ENCODE data around the gene PSMD6. TPM values are rescaled to one million over a fixed set of nuclear protein-coding genes. Genes with fewer than 3 reads are reported as not detected.

The PSMD6 gene
- total and polyA plus RNA-seq, 2 experiments from 2014 or later, result 99.6 to 104 TPM

GRCh38 chr3:64049832-64050231 lies 26.5 kb upstream of the PSMD6 start:
- WGBS (ENCODE audit: low lambda C conversion rate, missing lambda C conversion rate), result 50% methylated on average over 4 of the region's 4 CpGs
- no peaks in the 10 kb centered on the region for H3K9me2 ChIP-seq (replicated peaks; ENCODE audit: insufficient read depth)
- H4K20me1 ChIP-seq (ENCODE audit: insufficient read depth, poor library complexity, severe bottlenecking), result no peaks in the 10 kb centered on the region
- DNase-seq (ENCODE audit: low spot score), result no peak
- H3K27me3 ChIP-seq, result no peaks in the 10 kb centered on the region
- no peaks in the 10 kb centered on the region for H3K4me1 ChIP-seq (ENCODE audit: insufficient read depth)
- H3K4me3 ChIP-seq, result no peak overlapping the region
- no peaks in the 10 kb centered on the region for H3K79me2 ChIP-seq
- H3K9me3 ChIP-seq (ENCODE audit: low read depth), result no peaks in the 10 kb centered on the region
- no peak overlapping the region for H3K4me2 ChIP-seq
- H2AFZ ChIP-seq, result no peak overlapping the region
- TF ChIP-seq CTCF (IDR thresholded peaks at IDR 0.05; ENCODE audit: poor library complexity) (no peak), EZH2phosphoT487 (IDR thresholded peaks at IDR 0.05; ENCODE audit: low read depth, severe bottlenecking, unreplicated experiment) (no peak), EZH2 (IDR thresholded peaks at IDR 0.05; ENCODE audit: borderline replicate concordance) (no peak)
- no peaks in the 10 kb centered on the region for H3K36me3 ChIP-seq (replicated peaks; ENCODE audit: insufficient read depth, low read depth)
- H3K27ac ChIP-seq, result no peak overlapping the region

DNA sequence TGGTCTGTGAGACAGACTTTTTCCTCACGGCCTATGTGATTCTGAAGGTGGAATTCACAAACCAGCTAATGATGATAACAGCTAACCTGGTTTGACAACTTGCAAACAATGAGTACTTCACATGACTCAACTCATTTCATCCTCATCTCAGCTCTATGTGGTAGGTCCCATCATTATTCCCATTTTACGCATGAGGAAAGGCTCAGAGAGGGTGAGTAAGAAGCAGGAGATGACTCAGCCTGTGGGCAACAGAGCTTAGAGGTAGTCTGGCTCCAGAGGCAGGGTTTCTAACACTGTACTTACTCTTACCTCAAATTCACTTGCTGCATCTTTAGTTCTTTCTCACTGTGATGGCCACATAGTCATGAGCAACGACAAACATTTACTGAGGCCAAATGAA lies 25.8 kb upstream of the PSMD6 start:
- no peaks in the 10 kb centered on the region for H4K20me1 ChIP-seq (ENCODE audit: insufficient read depth, poor library complexity, severe bottlenecking)
- H3K9me3 ChIP-seq (ENCODE audit: low read depth), result no peaks in the 10 kb centered on the region
- H3K4me1 ChIP-seq (ENCODE audit: insufficient read depth), result no peaks in the 10 kb centered on the region
- H3K36me3 ChIP-seq (replicated peaks; ENCODE audit: insufficient read depth, low read depth), result no peaks in the 10 kb centered on the region
- H2AFZ ChIP-seq, result no peak overlapping the region
- TF ChIP-seq CTCF (IDR thresholded peaks at IDR 0.05; ENCODE audit: poor library complexity) (no peak), EZH2phosphoT487 (IDR thresholded peaks at IDR 0.05; ENCODE audit: low read depth, severe bottlenecking, unreplicated experiment) (no peak), EZH2 (IDR thresholded peaks at IDR 0.05; ENCODE audit: borderline replicate concordance) (no peak)
- no peak overlapping the region for H3K4me2 ChIP-seq
- no peak for DNase-seq (ENCODE audit: low spot score)
- H3K27me3 ChIP-seq, result no peaks in the 10 kb centered on the region
- no peak overlapping the region for H3K27ac ChIP-seq
- H3K4me3 ChIP-seq, result no peak overlapping the region
- no peaks in the 10 kb centered on the region for H3K9me2 ChIP-seq (replicated peaks; ENCODE audit: insufficient read depth)
- H3K79me2 ChIP-seq, result no peaks in the 10 kb centered on the region
- 72% methylated on average over 3 of the region's 3 CpGs for WGBS (ENCODE audit: low lambda C conversion rate, missing lambda C conversion rate)

DNA sequence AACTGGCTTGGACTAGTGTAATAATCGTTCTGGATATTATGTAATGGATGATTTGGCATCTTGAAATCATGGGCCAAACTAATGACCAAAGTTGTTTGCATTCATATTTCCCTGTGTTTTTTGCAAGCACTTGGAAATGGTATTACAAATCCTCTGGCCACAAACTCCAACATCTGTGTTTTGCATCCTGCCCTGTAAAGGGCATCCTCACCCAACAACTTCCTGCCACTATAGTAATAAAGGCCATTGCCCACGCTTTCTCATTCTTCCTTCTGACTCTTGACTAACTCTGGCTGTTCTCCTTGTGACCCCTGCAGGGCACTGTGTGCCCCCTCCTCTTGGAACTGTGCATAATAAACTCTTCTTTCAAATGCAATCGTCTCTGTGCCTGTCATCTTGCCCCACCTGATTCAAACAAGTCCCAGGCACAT lies 25.4 kb upstream of the PSMD6 start:
- Histone ChIP-seq H3K4me1 (ENCODE audit: insufficient read depth) (no peaks in the 10 kb centered on the region), H3K27ac (peak overlapping the region; percentile 15), H3K36me3 (replicated peaks; ENCODE audit: insufficient read depth, low read depth) (no peaks in the 10 kb centered on the region), H3K4me3 (no peak overlapping the region), H3K9me3 (ENCODE audit: low read depth) (no peaks in the 10 kb centered on the region), H3K27me3 (no peaks in the 10 kb centered on the region), H3K79me2 (no peaks in the 10 kb centered on the region), H4K20me1 (ENCODE audit: insufficient read depth, poor library complexity, severe bottlenecking) (no peaks in the 10 kb centered on the region), H2AFZ (no peak overlapping the region), H3K4me2 (no peak overlapping the region), H3K9me2 (replicated peaks; ENCODE audit: insufficient read depth) (no peaks in the 10 kb centered on the region)
- TF ChIP-seq EZH2 (IDR thresholded peaks at IDR 0.05; ENCODE audit: borderline replicate concordance), result no peak
- no peak for DNase-seq (ENCODE audit: low spot score)
- 57% methylated on average over 3 of the region's 3 CpGs for WGBS (ENCODE audit: low lambda C conversion rate, missing lambda C conversion rate)

GRCh38 chr3:64047787-64048186 lies 24.5 kb upstream of the PSMD6 start:
- no peak for TF ChIP-seq EZH2phosphoT487 (IDR thresholded peaks at IDR 0.05; ENCODE audit: low read depth, severe bottlenecking, unreplicated experiment)
- TF ChIP-seq EZH2 (IDR thresholded peaks at IDR 0.05; ENCODE audit: borderline replicate concordance), result no peak
- no peak for TF ChIP-seq CTCF (IDR thresholded peaks at IDR 0.05; ENCODE audit: poor library complexity)
- H3K4me2 ChIP-seq, result peak overlapping the region; percentile 6
- H3K36me3 ChIP-seq (replicated peaks; ENCODE audit: insufficient read depth, low read depth), result no peaks in the 10 kb centered on the region
- no peak overlapping the region for H3K4me3 ChIP-seq
- H3K27me3 ChIP-seq, result no peaks in the 10 kb centered on the region
- no peaks in the 10 kb centered on the region for H3K4me1 ChIP-seq (ENCODE audit: insufficient read depth)
- no peaks in the 10 kb centered on the region for H3K9me3 ChIP-seq (ENCODE audit: low read depth)
- no peak for DNase-seq (ENCODE audit: low spot score)
- no peaks in the 10 kb centered on the region for H4K20me1 ChIP-seq (ENCODE audit: insufficient read depth, poor library complexity, severe bottlenecking)
- H3K79me2 ChIP-seq, result no peaks in the 10 kb centered on the region
- H3K27ac ChIP-seq, result peak overlapping the region; percentile 15
- WGBS (ENCODE audit: low lambda C conversion rate, missing lambda C conversion rate), result 60% methylated on average over 7 of the region's 7 CpGs
- H2AFZ ChIP-seq, result peak overlapping the region; percentile 17
- H3K9me2 ChIP-seq (replicated peaks; ENCODE audit: insufficient read depth), result no peaks in the 10 kb centered on the region
